C4-2B (cell line): ENCODE results near the gene SLC31A2.

Source experiments
- CTCF ChIP-seq: fragments of 450-650 bp; conservative IDR thresholded peaks from 2 replicates; pipeline ENCODE4 v1.5.1; 2017; ENCODE audit warnings: mild to moderate bottlenecking
- ZFX ChIP-seq: fragments of 450-650 bp; IDR thresholded peaks from 2 replicates; pipeline ENCODE4 v1.6.1; 2017

GRCh38 chr9:113179839-113180238 is 29.0 kb downstream of the SLC31A2 start:
- TF ChIP-seq CTCF: no peak
- no peak for TF ChIP-seq ZFX
